ENCODE results near the gene PRSS38. TPM values are rescaled to one million over a fixed set of nuclear protein-coding genes. Genes with fewer than 3 reads are reported as not detected.

PRSS38 gene
- total RNA-seq, 1 donor from 2014 or later: not detected

GRCh38 chr1:227775841-227776240 is 39.6 kb upstream of the PRSS38 start:
- TF ChIP-seq CTCF (IDR thresholded peaks at IDR 0.05; ENCODE audit: unreplicated experiment): no peak
- H3K27me3 Mint-ChIP-seq (ENCODE audit: unreplicated experiment): no peaks in the 10 kb centered on the region
- no peak overlapping the region for H3K4me3 Mint-ChIP-seq (ENCODE audit: unreplicated experiment)
- DNase-seq (ENCODE audit: low spot score): no peak
- H3K9me3 Mint-ChIP-seq (ENCODE audit: unreplicated experiment): no peaks in the 10 kb centered on the region
- H3K27ac Mint-ChIP-seq (ENCODE audit: unreplicated experiment): no peak overlapping the region
- H3K4me1 Mint-ChIP-seq (ENCODE audit: unreplicated experiment): no peaks in the 10 kb centered on the region
- peaks cover 5% of the 10 kb centered on the region for H3K36me3 Mint-ChIP-seq (ENCODE audit: low read depth, unreplicated experiment)

GRCh38 chr1:227776331-227776771 is 39.1 kb upstream of the PRSS38 start:
- Mint-ChIP-seq H3K4me1 (ENCODE audit: unreplicated experiment) (no peaks in the 10 kb centered on the region), H3K27ac (ENCODE audit: unreplicated experiment) (no peak overlapping the region), H3K27me3 (ENCODE audit: unreplicated experiment) (no peaks in the 10 kb centered on the region), H3K4me3 (ENCODE audit: unreplicated experiment) (no peak overlapping the region), H3K9me3 (ENCODE audit: unreplicated experiment) (no peaks in the 10 kb centered on the region), H3K36me3 (ENCODE audit: low read depth, unreplicated experiment) (peaks cover 5% of the 10 kb centered on the region)
- no peak for TF ChIP-seq CTCF (IDR thresholded peaks at IDR 0.05; ENCODE audit: unreplicated experiment)
- no peak for DNase-seq (ENCODE audit: low spot score)

- Mint-ChIP-seq H3K27me3 (ENCODE audit: unreplicated experiment) (no peaks in the 10 kb centered on the region), H3K4me3 (ENCODE audit: unreplicated experiment) (no peak overlapping the region), H3K4me1 (ENCODE audit: unreplicated experiment) (no peaks in the 10 kb centered on the region), H3K9me3 (ENCODE audit: unreplicated experiment) (no peaks in the 10 kb centered on the region), H3K36me3 (ENCODE audit: low read depth, unreplicated experiment) (peaks cover 5% of the 10 kb centered on the region), H3K27ac (ENCODE audit: unreplicated experiment) (no peak overlapping the region)
- DNase-seq (ENCODE audit: low spot score): no peak
- TF ChIP-seq CTCF (IDR thresholded peaks at IDR 0.05; ENCODE audit: unreplicated experiment): no peak
Observed at GRCh38 chr1:227777156-227777555, 38.3 kb upstream of the PRSS38 start.

- H3K9me3 Mint-ChIP-seq (ENCODE audit: unreplicated experiment): no peaks in the 10 kb centered on the region
Observed at GRCh38 chr1:227777646-227778045, 37.8 kb upstream of the PRSS38 start.

More at GRCh38 chr1:227777646-227778045, 37.8 kb upstream of the PRSS38 start:
- H3K4me3 Mint-ChIP-seq (ENCODE audit: unreplicated experiment): no peak overlapping the region
- H3K27ac Mint-ChIP-seq (ENCODE audit: unreplicated experiment): no peak overlapping the region
- H3K27me3 Mint-ChIP-seq (ENCODE audit: unreplicated experiment): no peaks in the 10 kb centered on the region
- no peak for TF ChIP-seq CTCF (IDR thresholded peaks at IDR 0.05; ENCODE audit: unreplicated experiment)
- no peaks in the 10 kb centered on the region for H3K4me1 Mint-ChIP-seq (ENCODE audit: unreplicated experiment)
- peaks cover 5% of the 10 kb centered on the region for H3K36me3 Mint-ChIP-seq (ENCODE audit: low read depth, unreplicated experiment)
- DNase-seq (ENCODE audit: low spot score): no peak

Data from endothelial cell (in vitro differentiated cells).